ENCODE measurements around the gene TAL1.

Gene TAL1

DNA sequence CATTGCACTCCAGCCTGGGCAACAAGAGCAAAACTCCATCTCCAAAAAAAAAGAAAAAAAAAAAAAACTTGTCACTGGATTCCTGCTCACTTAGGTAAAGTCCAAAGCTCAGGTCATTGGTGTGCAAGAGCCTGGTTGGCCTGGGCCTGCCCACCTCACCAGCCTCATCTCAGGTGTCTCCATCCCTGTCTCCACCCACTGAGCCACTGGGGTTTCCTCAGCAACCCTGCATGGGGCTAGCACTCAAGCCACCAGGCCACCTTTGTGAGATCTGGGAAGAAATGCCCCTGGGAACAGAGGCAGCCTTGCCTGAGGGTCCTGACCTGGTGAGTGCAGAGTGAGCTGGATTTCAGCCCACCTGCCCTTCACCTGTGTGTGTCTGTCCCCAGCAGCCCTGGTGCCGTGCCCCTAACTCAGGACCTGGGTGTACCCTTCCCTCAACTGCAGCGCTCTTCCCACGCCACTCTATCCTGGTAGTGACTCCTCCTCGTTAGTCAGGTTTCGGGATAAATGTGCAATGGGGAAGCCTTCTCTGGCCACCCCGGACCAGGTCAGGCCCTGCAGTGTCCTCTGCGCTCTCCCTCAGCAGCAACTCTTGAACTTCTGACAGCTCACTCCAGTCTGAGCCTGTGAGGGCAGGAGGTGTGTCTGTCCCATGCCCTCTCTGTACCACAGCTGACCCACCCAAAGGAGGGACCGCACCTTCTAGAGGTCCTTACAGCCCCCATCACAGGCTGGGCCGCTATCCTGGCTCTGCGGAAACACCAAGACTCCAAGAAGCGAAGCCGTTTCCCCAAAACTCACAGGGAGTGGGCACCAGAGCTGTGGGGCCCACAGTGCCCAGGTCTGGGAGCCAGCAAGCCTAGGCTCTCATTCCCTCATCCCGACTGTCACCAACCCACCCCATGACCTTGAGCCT lies 45.5 kb downstream of the TAL1 start:
- no peak for FAIRE-seq

DNA sequence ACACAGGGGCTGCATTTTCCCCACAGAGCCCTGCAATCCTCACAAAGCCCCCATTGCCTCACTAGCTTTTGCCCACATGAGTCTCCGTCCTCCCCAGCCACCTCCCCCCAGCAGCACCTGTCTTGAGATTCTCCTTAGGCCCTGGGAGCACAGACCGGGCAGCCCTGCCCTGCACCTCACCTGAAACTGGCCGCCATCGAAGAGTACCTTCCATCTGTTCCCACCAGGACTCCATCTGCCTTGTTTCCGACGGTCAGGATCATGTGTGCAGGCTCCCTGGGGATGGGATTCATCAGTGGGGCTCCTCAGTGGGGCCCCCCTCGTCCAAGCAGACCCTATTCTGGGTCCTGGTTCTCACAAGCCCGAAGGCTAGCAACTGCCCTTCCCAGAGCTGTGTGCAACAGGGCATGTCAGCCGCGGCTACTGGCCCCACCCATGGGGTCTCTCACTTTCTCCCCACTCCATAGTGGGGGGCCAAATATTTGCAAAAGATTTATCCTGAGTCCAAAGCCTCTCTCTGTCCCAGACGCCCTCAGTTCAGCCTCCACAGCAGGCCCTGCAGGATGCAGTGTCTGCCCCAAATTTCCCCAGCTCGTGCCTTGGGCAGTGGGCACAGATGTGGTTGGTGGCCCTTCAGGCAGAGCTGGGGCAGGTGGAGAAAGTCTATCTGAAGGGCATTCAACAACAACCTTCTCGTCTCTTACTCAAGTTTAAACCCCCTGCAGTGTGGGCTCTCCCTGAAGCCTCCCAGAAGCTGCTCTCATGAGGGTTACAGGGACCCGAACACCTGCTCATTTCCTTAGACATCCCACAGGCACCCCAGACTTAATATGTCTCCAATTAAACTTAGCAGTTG lies 47.0 kb downstream of the TAL1 start:
- FAIRE-seq = no peak

DNA sequence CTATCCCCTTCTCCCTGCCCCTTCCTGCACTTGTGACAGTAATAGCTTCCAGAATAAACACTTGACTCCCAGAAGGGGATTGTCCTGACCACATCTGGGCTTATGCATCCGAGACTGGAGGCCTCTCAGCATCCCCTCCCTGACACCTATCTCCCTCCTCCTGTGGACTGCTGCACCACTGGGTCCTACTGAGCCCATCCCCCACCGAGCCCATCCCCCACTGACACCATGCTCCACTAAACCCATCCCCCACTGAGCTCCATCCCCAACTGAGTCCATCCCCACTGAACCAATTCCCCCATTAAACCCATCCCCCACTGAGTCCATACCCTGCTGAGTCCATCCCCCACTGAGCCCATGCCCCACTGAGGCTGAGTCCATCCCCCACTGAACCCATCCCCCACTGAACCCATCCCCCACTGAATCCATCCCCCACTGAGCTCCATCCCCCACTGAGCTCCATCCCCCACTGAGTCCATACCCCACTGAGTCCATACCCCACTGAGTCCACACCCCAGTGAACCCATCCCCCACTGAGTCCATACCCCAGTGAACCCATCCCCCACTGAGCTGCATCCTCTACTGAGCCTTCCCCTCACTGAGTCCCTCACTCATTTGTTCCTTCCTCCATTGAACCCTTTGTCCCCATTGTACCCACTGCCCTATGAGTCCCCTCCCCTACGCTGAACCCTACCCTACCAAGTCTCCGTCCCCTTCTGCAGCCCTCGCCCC lies 47.8 kb downstream of the TAL1 start:
- no peak for FAIRE-seq

DNA sequence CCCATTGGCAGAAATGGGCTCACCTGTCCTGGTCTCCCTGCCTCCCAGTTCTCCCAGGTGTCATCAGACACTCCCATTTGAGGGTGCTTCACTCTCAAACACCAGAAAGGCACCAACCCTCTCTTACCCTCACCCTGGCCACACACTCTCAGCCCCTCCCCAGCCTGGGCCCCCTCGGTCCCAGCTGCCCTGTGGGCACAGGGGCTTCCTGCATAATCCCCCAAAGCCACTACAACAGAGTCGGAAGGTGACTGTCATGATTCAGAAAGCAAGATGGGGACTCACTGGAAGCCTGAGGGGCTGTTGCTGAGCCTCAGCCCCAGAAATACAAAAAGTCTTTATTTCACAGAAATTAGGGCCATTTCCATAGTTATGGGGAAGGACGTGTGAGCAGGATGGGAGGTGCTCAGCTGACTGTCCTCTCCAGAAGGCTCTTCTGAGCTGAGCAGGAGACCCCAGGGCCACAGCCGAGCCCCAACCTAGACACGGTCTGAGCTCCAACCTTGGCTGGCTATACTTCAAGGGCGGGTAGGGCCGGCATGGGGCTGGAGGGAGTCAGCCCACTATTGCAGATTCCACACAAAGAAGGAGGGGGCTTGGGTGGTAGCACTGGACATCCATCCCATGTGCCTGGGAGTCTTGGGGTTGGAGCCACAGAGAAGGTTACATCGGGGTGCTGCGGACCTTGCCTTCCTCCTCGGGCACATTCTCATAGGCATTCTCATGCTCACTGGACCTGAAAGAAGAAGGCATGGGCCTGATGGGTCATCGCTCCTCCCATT lies 48.5 kb downstream of the TAL1 start:
- no peak for FAIRE-seq

DNA sequence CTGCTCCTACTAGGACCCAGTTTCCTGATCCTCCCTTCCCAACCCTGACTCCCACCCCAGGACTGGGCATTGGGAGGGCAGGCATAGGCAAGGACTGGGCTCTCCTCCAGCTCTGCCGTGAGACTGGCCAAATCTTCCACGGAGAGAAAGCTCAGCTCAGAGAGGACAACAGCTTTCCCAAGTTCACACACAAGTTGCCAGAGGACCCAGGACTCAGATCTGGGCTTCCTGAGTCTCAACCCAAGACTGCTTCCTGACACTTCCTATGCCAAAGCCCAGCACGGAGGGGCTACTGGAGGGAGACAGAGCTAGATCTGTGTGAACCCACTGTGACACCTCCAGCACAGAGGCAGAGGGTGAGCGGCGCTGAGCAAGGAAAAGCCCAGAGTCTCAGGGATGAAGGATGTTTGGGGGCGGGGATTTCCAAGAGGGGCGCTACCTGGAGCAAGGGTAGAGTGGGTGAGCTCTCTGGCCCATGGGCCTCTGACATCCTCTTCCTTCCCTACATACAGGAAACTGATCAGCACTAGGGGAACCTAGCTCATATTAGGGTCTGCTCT lies 49.3 kb downstream of the TAL1 start:
- no peak for FAIRE-seq

DNA sequence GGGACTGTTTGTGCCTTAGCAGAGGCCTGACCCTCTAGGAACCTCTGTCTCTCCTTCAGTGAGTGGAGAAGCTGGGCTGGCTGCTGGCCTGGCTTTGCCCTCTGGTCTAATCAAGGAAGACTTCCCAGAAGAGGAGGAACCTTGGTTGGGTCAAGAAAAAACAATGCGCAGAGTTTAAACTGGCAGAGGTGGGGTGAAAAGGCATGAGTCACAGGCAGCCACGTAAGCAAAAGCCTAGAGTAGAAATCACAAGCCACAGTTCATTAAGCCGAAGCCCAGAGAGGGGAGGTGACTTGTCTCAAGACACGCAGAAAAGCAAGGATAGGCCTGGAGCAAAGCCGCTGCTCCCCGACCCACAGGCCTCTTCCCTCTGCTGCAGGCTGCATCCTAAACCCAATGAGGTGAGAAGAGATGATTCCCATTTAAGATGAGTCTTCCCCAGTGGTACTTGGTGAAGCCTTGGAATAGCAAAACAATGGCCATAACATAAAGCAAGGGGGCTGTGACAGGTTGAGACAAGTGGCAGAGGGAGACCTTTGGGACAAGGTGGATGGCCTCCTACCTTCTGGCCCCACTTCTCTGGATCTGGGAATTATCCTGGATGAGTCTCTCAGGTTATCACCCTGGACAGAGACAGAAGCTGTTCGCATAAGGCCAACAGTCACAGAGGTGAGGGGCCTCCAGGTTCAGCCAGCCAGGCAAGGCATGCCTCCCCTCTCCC lies 49.9 kb downstream of the TAL1 start:
- FAIRE-seq = no peak

DNA sequence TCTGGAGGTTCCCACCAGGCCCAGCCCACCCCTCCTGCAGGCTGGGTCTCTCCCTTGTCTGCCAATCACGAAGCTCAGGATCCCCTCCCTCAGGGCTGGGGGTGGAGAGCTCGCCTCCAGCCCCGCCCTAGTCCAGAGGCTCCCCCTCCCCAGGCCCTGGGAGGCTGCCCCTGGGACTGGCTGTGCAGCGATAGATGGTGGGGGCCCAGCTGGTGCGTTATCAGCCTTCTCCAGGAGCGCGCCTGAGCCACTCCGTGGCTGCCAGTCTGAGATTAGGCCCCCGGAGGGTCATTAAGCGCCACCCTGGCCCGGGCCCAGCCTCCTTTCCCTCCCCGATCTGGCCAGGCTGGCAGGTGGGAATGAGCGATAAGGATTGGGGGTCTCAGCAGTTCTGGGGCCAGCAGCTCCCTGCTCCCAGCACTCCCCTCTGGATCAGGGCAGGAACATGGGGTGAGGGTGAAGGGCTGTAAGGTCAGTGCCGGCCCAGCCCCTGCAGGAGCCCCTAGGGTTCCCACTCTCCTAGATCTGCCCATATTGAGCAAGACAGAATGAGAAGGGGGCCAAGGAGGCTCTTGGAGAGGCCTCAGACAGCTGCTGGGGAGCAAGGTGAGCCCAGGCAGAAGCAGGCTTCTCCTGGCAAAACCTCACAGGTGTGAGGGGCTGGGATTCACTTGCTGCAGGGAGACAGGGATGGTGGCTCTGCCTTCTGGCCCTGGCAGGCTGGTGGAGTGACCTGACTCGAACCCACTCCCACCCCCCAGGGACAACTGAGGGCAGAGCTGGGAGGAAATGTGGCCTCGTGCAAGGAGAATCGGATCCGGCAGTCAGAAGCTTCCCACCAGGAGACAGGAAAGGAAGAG lies 50.7 kb downstream of the TAL1 start:
- FAIRE-seq = no peak

DNA sequence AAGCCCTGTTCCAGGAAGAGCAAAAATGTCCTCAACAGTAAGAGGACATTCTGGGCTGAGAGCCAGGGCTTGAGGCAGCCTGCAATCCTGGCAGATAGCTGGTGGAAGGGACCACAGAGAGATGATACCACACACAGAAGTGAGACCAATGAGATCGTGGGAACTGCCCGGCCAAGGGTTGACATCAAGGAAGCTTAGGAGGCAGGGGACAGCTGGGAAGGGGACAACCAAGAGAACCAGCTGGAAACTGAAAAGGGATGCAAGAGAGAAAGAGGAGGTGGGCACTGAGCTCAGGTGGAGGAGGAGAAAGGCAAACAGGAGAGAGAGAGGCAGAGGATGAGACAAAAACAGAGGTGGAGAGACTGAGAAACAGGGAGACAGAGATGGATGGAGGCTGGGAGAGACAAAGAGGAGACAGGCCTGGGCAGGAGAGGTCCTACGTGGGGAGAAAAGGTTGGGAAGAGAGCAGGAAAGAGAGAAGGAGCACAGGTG lies 51.4 kb downstream of the TAL1 start:
- no peak for FAIRE-seq

DNA sequence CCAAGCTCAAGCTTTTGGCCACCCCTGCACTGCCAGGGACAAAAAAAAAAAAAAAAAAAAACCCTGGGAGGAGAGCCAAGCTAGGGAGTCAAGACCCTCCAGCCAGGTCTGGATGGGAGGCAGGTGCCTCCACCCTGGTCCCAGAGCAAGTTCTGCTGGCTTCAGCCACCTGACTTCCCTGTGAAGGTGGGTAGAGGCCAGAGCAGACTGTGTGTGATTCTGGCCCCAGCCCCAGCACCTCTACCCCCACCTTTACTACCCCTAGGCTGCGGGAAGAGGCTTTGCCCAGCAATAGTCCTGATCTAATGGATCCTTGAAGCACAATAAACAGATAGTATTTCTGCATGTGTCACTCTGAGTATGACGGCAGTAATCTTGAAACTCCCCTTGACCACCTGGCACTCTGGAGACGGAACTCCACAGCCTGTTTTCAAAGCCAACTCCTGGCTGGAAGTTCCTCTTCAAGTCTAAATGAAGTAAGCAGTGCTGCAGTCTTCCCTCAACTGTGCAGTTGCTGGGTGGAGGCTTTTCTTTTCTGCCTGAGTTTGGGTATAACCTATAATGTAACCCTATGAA lies 51.9 kb downstream of the TAL1 start:
- no peak for FAIRE-seq

DNA sequence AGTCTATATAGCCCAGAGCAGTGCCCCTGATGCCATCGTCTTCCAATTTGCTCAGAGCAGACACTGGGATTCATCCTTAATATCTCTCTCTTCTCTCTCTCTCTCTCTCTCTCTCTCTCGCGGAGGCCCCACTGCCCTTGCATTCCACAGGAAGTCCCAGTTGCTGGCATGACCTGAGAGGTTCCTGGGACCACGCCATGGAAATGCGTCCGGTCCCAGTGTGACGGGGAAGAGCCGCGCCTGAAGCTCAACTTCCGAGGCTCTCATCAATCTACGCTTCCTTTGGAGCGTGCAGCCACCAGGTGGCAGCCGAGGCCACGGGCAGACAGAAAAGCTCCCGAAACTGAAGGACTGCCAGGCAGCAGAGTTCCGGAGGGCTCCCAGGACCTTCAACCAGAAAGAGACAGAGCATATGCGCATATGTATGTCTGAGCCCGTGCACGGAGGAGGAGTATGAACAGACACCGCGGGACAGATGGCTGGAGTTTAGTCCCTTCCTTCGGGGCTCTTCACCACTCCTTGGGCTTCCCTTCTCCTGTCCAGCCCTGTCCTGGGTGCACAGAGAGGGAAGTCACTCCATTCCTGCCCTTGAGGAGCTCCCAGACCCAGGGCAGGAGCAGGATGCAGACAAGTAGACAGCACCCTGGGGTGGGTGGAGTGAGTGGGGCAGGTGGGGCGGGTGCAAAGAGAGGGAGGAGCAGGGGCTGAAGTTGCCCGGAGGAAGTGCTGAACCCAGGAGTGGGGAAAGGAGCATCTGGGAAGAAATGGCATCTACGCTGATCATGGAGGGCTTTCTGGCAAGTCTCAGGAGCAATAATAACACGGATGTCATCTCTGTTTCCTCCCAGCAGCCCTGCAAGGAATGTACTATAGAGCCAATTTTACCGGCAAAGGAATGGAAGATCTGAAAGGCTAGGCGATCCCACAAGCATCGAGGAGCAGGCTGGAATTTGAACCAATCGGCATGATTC lies 52.7 kb downstream of the TAL1 start:
- FAIRE-seq = peak; percentile 78

DNA sequence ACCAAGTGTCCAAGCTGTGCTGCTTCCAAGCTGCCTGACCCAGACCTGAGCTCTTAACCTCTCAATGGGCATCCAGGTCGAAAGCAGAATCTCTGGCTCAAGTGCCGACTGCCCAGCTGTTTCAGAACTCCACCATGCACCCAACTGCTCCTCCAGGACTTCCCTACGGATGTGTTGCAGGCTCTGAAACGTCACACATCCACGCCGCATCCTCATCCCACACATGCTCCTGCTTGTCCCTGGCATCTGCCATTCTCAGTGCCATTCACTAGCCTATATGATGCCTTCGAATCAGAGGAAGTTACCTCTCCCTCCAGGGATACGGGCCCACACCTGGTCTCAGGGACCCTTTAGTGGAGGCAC lies 53.4 kb downstream of the TAL1 start:
- no peak for FAIRE-seq

DNA sequence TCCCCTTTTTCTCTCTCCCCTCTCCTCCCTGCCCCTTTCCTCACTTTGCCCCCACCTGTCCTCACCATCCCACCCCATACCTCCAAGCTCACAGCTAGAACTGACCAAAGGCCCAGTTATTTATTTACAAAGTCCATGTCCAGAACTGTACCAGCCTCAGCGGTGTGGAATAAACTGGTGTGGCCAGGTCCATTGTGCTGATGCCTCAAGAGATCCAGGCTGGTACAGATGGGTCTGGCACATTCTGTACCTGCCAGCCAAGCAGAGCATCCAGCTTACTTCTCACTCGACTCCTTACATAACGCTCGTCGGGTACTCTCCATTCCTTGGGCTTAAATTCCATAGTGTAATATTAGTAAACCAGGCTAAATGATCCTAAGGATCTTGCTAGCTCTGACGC lies 54.0 kb downstream of the TAL1 start:
- FAIRE-seq = no peak

DNA sequence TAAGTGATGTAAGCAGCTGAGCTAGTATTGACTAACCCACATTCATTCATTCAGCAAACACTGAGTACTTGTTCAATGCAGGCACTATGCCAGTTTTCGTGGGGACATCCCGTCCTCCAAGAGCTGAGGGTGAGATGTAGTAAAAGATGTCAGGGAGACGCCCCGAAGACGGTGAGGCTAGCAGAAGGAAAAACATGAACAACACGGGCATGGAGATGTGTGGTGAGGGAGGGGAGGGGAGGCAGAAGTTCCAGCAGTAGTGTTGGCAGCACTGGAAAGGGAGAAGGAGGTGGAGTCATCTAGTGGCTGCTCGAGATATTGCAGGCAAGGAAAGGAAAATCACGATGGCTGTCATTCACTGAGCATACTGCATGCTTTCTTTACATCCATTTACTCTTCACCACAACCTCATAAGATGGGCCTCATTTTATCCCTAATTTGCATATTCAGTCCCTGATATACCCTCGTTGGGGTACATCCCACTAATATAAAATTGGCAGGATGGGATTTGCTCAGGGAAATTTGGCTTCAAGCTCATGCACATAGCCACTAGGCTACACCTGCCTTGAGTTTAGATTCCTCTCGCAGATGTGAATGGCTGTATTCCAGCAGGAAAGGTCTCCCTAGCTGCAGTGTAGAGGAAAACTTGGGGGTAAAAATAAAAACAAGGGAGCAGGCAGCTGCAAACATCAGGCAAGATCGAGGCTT lies 56.6 kb downstream of the TAL1 start:
- no peak for FAIRE-seq

DNA sequence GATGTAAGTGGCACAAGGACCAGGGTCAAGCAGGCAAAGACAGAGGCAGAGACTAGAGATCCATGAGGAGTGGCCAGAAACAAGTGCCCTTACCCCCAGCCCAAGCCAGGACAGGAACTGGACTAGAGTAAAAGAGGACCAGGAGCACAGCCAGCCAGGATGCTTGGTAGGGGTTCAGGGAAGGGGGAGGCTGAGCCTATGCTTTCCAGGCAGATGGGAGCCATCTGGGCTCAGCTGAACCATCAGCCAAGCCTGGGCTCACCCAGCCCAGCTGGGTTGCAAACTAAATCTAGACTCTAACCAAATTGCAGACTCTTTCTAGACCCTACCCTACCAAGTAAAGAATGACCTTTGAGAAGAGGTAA lies 57.4 kb downstream of the TAL1 start:
- FAIRE-seq = no peak

DNA sequence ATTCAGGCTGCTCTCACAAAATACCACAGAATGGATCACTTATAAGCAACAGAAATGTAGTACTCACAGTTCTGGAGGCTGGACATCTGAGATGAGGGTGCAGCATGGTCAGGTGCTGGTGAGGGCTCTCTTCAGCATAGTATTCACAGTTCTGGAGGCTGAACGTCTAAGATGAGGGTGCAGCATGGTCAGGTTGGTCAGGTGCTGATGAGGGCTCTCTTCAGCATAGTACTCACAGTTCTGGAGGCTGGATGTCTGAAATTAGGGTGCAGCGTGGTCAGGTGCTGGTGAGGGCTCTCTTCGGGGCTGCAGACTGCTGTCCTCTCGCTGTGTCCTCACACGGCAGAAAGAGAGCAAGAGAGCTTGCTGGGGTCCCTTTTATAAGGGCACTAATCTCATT lies 59.2 kb downstream of the TAL1 start:
- FAIRE-seq = no peak

All from A204.1 (cell line).